Measurements from ENCODE around the gene PDK2. TPM values are rescaled to one million over a fixed set of nuclear protein-coding genes. Genes with fewer than 3 reads are reported as not detected.

Gene PDK2
- total RNA-seq, 5 donors from 2014 or later (not counting 1 experiment from before 2014, with no cell fraction given), result 18.8 to 37.2 (median 30.0) TPM

GRCh38 chr17:50149417-50150353, 54.5 kb downstream of the PDK2 start:
- peak overlapping the region; percentile 81 to 96 (median 92) for H3K4me3 Mint-ChIP-seq
- peak; percentile 36 to 40 (median 38) for ATAC-seq (replicated peaks in 1 of 4)
- no peaks in the 10 kb centered on the region for H3K9me3 ChIP-seq
- H3K9me3 Mint-ChIP-seq, result no peaks in the 10 kb centered on the region
- CTCF ChIA-PET, result interaction anchor here (0.9 to 1.4 kb wide), 4 partner anchors 11 to 56 kb away, joined by 3 to 6 read pairs (median 4); no protein-coding TSS in a partner anchor
- peaks cover 5% of the 10 kb centered on the region for H3K36me3 Mint-ChIP-seq
- peaks cover 47 to 58% (median 53%) of the 10 kb centered on the region in 3 donors for H3K4me1 Mint-ChIP-seq
- POLR2A ChIA-PET, result no interaction called here
- peaks cover 3 to 15% of the 10 kb centered on the region in 2 donors for H3K36me3 ChIP-seq (ENCODE audit: control insufficient read depth in 2 of 2, extremely low read depth in 1 of 2, insufficient read depth in 1 of 2, low read length in 1 of 2)
- H3K27me3 Mint-ChIP-seq, result no peaks in the 10 kb centered on the region
- WGBS (ENCODE audit: insufficient coverage), result under 1% methylated on average over 123 of the region's 123 CpGs
- H3K27ac ChIP-seq (ENCODE audit: low read length), result peak overlapping the region; percentile 29
- H3K27ac Mint-ChIP-seq, result peak overlapping the region; percentile 84 to 86
- H3K4me3 ChIP-seq (ENCODE audit: control insufficient read depth in 1 of 2, extremely low read depth in 1 of 2, low read length in 1 of 2), result peak overlapping the region; percentile 79 to 82
- H3K27me3 ChIP-seq (replicated peaks in 1 of 2; ENCODE audit: control insufficient read depth in 2 of 2, extremely low read depth in 1 of 2, insufficient read depth in 2 of 2, low read length in 1 of 2), result no peaks in the 10 kb centered on the region
- H3K4me1 ChIP-seq (ENCODE audit: control insufficient read depth in 1 of 2, extremely low read depth in 1 of 2, insufficient read depth in 2 of 2, low read length in 2 of 2), result peaks cover 27 to 69% of the 10 kb centered on the region in 2 experiments
- peak in 31 of 35 experiments; percentile 37 to 81 (median 59) for DNase-seq

- peaks cover 45 to 54% (median 50%) of the 10 kb centered on the region in 3 donors for H3K4me1 Mint-ChIP-seq
- DNase-seq, result peak in 2 of 35 experiments; percentile 29 to 34
- peak within 1 kb of the TSS; percentile 88 to 94 for H3K27ac Mint-ChIP-seq
- ChIA-PET POLR2A (interaction anchor here in 1 of 2 donors (0.6 kb wide), 1 partner anchor 394 kb away, joined by 9 read pairs; no protein-coding TSS in a partner anchor), CTCF (interaction anchor here (0.6 to 2.7 kb wide), 7 partner anchors 10 to 761 kb away, joined by 3 to 26 read pairs (median 4); partner anchors contain the start of gene PDK2 (in 1 of the 2))
- under 1% methylated on average over 63 of the region's 69 CpGs for WGBS (ENCODE audit: insufficient coverage)
- no peaks in the 10 kb centered on the region for H3K27me3 Mint-ChIP-seq
- H3K9me3 Mint-ChIP-seq, result no peaks in the 10 kb centered on the region
- peak within 1 kb of the TSS; percentile 83 to 96 (median 92) for H3K4me3 Mint-ChIP-seq
- H3K36me3 ChIP-seq (ENCODE audit: control insufficient read depth in 2 of 2, extremely low read depth in 1 of 2, insufficient read depth in 1 of 2, low read length in 1 of 2), result peaks cover 0 to 7% of the 10 kb centered on the region in 2 donors
- no peaks in the 10 kb centered on the region for H3K27me3 ChIP-seq (replicated peaks in 1 of 2; ENCODE audit: control insufficient read depth in 2 of 2, extremely low read depth in 1 of 2, insufficient read depth in 2 of 2, low read length in 1 of 2)
- H3K4me3 ChIP-seq (ENCODE audit: control insufficient read depth in 1 of 2, extremely low read depth in 1 of 2, low read length in 1 of 2), result peak within 1 kb of the TSS; percentile 79 to 82
- peaks cover under 1% of the 10 kb centered on the region for H3K36me3 Mint-ChIP-seq
- H3K9me3 ChIP-seq, result no peaks in the 10 kb centered on the region
- peak in 2 of 4 experiments; percentile 9 to 15 for ATAC-seq (replicated peaks in 1 of 4)
- peaks cover 27 to 60% of the 10 kb centered on the region in 2 experiments for H3K4me1 ChIP-seq (ENCODE audit: control insufficient read depth in 1 of 2, extremely low read depth in 1 of 2, insufficient read depth in 2 of 2, low read length in 2 of 2)
- H3K27ac ChIP-seq (ENCODE audit: low read length), result peak within 1 kb of the TSS; percentile 67
Measured at GRCh38 chr17:50150354-50151040, 55.3 kb downstream of the PDK2 start, which contains the start of gene PPP1R9B. Gene PPP1R9B, minus strand, starts transcription at chr17:50150677. Its CDS starts 164 bp downstream, at chr17:50150513.

GRCh38 chr17:50151041-50151936, 56.1 kb downstream of the PDK2 start:
- Mint-ChIP-seq H3K9me3 (no peaks in the 10 kb centered on the region), H3K4me1 (peaks cover 37 to 46% (median 44%) of the 10 kb centered on the region in 3 donors), H3K27me3 (no peaks in the 10 kb centered on the region), H3K36me3 (no peaks in the 10 kb centered on the region), H3K4me3 (peak overlapping the region; percentile 82 to 96 (median 87)), H3K27ac (peak overlapping the region; percentile 88 to 94)
- peak overlapping the region; percentile 62 to 82 for H3K4me3 ChIP-seq (ENCODE audit: control insufficient read depth in 1 of 2, extremely low read depth in 1 of 2, low read length in 1 of 2)
- H3K27me3 ChIP-seq (replicated peaks in 1 of 2; ENCODE audit: control insufficient read depth in 2 of 2, extremely low read depth in 1 of 2, insufficient read depth in 2 of 2, low read length in 1 of 2), result no peaks in the 10 kb centered on the region
- peaks cover 0 to 2% of the 10 kb centered on the region in 2 donors for H3K36me3 ChIP-seq (ENCODE audit: control insufficient read depth in 2 of 2, extremely low read depth in 1 of 2, insufficient read depth in 1 of 2, low read length in 1 of 2)
- peak; percentile 66 to 74 (median 68) for ATAC-seq (replicated peaks in 1 of 4)
- ChIA-PET POLR2A (interaction anchor here in 1 of 2 donors (0.6 kb wide), 1 partner anchor 395 kb away, joined by 9 read pairs; no protein-coding TSS in a partner anchor), CTCF (interaction anchor here (0.6 to 2.7 kb wide), 12 partner anchors 10 to 762 kb away, joined by 3 to 26 read pairs (median 4); partner anchors contain the start of gene PDK2 (in 1 of the 2))
- WGBS (ENCODE audit: insufficient coverage), result 2% methylated on average over 22 of the region's 40 CpGs
- peak; percentile 64 to 89 (median 79) for DNase-seq
- no peaks in the 10 kb centered on the region for H3K9me3 ChIP-seq
- peak overlapping the region; percentile 67 for H3K27ac ChIP-seq (ENCODE audit: low read length)
- H3K4me1 ChIP-seq (ENCODE audit: control insufficient read depth in 1 of 2, extremely low read depth in 1 of 2, insufficient read depth in 2 of 2, low read length in 2 of 2), result peaks cover 22 to 53% of the 10 kb centered on the region in 2 experiments

GRCh38 chr17:50151937-50152547, 56.9 kb downstream of the PDK2 start:
- Mint-ChIP-seq H3K9me3 (no peaks in the 10 kb centered on the region), H3K4me3 (peak overlapping the region; percentile 82 to 96 (median 87)), H3K27me3 (no peaks in the 10 kb centered on the region), H3K27ac (peak overlapping the region; percentile 91 to 94), H3K4me1 (peaks cover 29 to 40% (median 37%) of the 10 kb centered on the region in 3 donors), H3K36me3 (no peaks in the 10 kb centered on the region)
- peak in 2 of 4 experiments; percentile 24 for ATAC-seq (replicated peaks in 1 of 4)
- no peaks in the 10 kb centered on the region for H3K27me3 ChIP-seq (replicated peaks in 1 of 2; ENCODE audit: control insufficient read depth in 2 of 2, extremely low read depth in 1 of 2, insufficient read depth in 2 of 2, low read length in 1 of 2)
- H3K4me1 ChIP-seq (ENCODE audit: control insufficient read depth in 1 of 2, extremely low read depth in 1 of 2, insufficient read depth in 2 of 2, low read length in 2 of 2), result peaks cover 15 to 45% of the 10 kb centered on the region in 2 experiments
- ChIA-PET POLR2A (interaction anchor here in 1 of 2 donors (0.5 kb wide), 1 partner anchor 388 kb away, joined by 13 read pairs; the partner anchor contains the start of gene FAM117A), CTCF (interaction anchor here (0.6 to 2.7 kb wide), 8 partner anchors 9 to 97 kb away, joined by 3 to 26 read pairs (median 4); partner anchors contain the start of gene PDK2 (in 1 of the 2))
- H3K9me3 ChIP-seq, result no peaks in the 10 kb centered on the region
- WGBS (ENCODE audit: insufficient coverage), result no CpG with 5 or more reads among the region's 12 CpGs
- DNase-seq, result peak in 11 of 35 experiments; percentile 33 to 64 (median 48)
- H3K36me3 ChIP-seq (ENCODE audit: control insufficient read depth in 2 of 2, extremely low read depth in 1 of 2, insufficient read depth in 1 of 2, low read length in 1 of 2), result no peaks in the 10 kb centered on the region
- H3K4me3 ChIP-seq (ENCODE audit: control insufficient read depth in 1 of 2, extremely low read depth in 1 of 2, low read length in 1 of 2), result peak overlapping the region; percentile 46 to 82
- H3K27ac ChIP-seq (ENCODE audit: low read length), result peak overlapping the region; percentile 44

GRCh38 chr17:50152736-50153135, 57.6 kb downstream of the PDK2 start:
- WGBS (ENCODE audit: insufficient coverage), result 100% methylated on average over 1 of the region's 7 CpGs
- ATAC-seq (replicated peaks in 1 of 4), result no peak
- H3K4me1 Mint-ChIP-seq, result peaks cover 24 to 37% (median 34%) of the 10 kb centered on the region in 3 donors

More at GRCh38 chr17:50152736-50153135, 57.6 kb downstream of the PDK2 start:
- H3K9me3 ChIP-seq, result no peaks in the 10 kb centered on the region
- H3K36me3 ChIP-seq (ENCODE audit: control insufficient read depth in 2 of 2, extremely low read depth in 1 of 2, insufficient read depth in 1 of 2, low read length in 1 of 2), result no peaks in the 10 kb centered on the region
- H3K27ac Mint-ChIP-seq, result peak overlapping the region; percentile 91 to 94
- CTCF ChIA-PET, result interaction anchor here (1.0 to 2.7 kb wide), 5 partner anchors 9 to 35 kb away, joined by 4 to 26 read pairs (median 5); no protein-coding TSS in a partner anchor
- H3K27ac ChIP-seq (ENCODE audit: low read length), result peak overlapping the region; percentile 44
- POLR2A ChIA-PET, result no interaction called here
- H3K27me3 Mint-ChIP-seq, result no peaks in the 10 kb centered on the region
- H3K27me3 ChIP-seq (replicated peaks in 1 of 2; ENCODE audit: control insufficient read depth in 2 of 2, extremely low read depth in 1 of 2, insufficient read depth in 2 of 2, low read length in 1 of 2), result no peaks in the 10 kb centered on the region
- H3K4me3 ChIP-seq (ENCODE audit: control insufficient read depth in 1 of 2, extremely low read depth in 1 of 2, low read length in 1 of 2), result no peak overlapping the region
- no peak overlapping the region for H3K4me3 Mint-ChIP-seq
- no peaks in the 10 kb centered on the region for H3K36me3 Mint-ChIP-seq
- no peaks in the 10 kb centered on the region for H3K9me3 Mint-ChIP-seq
- peaks cover 8 to 39% of the 10 kb centered on the region in 2 experiments for H3K4me1 ChIP-seq (ENCODE audit: control insufficient read depth in 1 of 2, extremely low read depth in 1 of 2, insufficient read depth in 2 of 2, low read length in 2 of 2)
- DNase-seq, result no peak

All from T-cell (primary cell).